Thoracic aorta (tissue), 2 donors: ENCODE data around the gene SLC24A1. TPM values are rescaled to one million over a fixed set of nuclear protein-coding genes. Genes with fewer than 3 reads are reported as not detected.

Experiments used
- ATAC-seq: fragments of 150-250 bp; one replicate; pipeline ENCODE4 v1.8.0; 2017; ENCODE audit warnings: low read depth; ENCODE audit not compliant: insufficient number of reproducible peaks, low FRiP score
- DNase-seq: peaks from one replicate; pipeline ENCODE4 v3.0.0-alpha.2; 2020; ENCODE audit warnings: low spot score
- H3K27ac ChIP-seq, 2 donors: fragments of 200-600 bp; sonication (generic); 1 replicate in 1 of 2; 2 replicates in 1 of 2; pipeline ENCODE4 v1.5.1; 2016; ENCODE audit warnings: mild to moderate bottlenecking in 2 of 2, moderate library complexity in 2 of 2
- H3K27me3 ChIP-seq: fragments of 200-600 bp; sonication (generic); replicated peaks from 2 replicates; pipeline ENCODE4 v1.6.0; 2016; ENCODE audit warnings: mild to moderate bottlenecking; ENCODE audit not compliant: insufficient read depth
- H3K36me3 ChIP-seq: fragments of 200-600 bp; sonication (generic); one replicate; pipeline ENCODE4 v1.5.1; 2016
- H3K4me1 ChIP-seq, 2 donors: fragments of 200-600 bp; sonication (generic); 1 replicate in 1 of 2; 2 replicates in 1 of 2; pipeline versions ENCODE4 v1.5.1 to v1.6.0; 2016; ENCODE audit warnings: low read depth in 2 of 2, mild to moderate bottlenecking in 1 of 2; ENCODE audit not compliant: control insufficient read depth in 1 of 2
- H3K4me3 ChIP-seq: fragments of 200-600 bp; sonication (generic); 2 replicates; pipeline ENCODE4 v1.5.1; 2016; ENCODE audit warnings: mild to moderate bottlenecking
- H3K9me3 ChIP-seq: fragments of 200-600 bp; sonication (generic); 2 replicates; pipeline ENCODE4 v1.5.1; 2016
- total RNA-seq, 2 donors: library from RNA; depleted of rRNA; stranded (reverse); fragments of >200 nt; gene quantifications; one replicate each; pipeline versions ENCODE4 v1.1.0 to v1.2.3, GENCODE V29; 2016
- TF ChIP-seq, protein P1 (sequence below): fragments of 200-600 bp; sonication (generic); IDR thresholded peaks from one replicate; pipeline ENCODE4 v1.5.1; 2019; ENCODE audit warnings: antibody characterized with exemption

The SLC24A1 gene
- total RNA-seq, 2 donors from 2014 or later = 6.1 to 7.3 TPM

DNA sequence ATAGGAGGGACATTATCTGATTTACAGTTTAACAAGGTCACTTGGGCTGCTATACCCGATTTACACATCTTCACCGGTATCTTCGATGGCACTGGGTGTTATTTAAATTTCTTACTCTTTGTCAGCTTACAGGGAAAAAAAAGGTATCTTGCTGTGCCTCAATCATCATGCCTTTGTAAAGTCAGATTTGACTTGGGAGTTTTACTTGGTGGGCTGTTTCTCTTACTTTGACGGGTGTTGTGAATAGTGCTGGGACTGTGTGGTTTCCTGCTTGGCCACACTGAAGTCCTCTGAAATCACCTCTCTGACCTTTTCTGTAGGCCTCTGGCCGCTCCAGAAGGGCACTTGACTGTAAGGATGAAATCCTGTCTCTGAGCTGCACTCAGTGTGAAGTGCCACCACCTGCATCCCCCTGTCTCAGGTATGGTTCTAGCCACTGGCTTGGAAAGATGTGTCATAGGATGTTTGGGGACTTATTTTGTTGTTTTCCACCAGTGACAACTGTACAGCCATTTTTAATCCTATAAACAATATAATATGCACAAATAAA is 3.1 kb upstream of the SLC24A1 start:
- H3K4me3 ChIP-seq = no peak overlapping the region
- no peak for ATAC-seq

DNA sequence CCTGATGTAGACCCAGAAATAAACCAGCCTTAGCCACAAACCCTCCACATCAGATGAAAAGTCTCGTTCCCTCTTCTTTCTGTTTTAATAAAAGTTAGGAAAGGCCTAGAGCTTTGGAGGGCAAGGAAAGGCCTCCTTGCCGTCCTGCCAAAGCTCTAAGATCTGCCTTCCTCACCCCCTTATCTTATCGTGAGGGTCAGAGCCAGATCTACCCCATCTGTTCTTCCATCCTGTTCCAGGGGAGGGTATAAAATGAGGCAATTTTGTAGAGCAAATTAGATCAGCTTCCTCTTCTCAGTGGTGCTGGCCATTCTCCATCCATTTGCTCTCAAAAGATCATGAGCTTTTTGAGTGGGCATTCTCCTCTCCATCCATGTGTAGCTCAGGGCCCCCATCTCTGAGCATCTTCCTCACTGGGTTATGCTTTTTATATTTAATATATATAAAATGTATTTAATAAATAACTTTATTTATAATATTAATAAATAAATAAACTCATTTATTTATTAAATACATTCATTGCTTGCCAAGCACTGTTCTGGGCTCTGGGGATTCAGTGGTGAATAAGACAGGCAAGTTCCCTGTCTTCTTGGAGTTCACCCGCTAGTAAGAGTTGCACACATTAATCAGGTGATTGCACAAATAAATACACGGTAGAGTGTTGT is 2.0 kb upstream of the SLC24A1 start:
- TF ChIP-seq, protein P1, sequence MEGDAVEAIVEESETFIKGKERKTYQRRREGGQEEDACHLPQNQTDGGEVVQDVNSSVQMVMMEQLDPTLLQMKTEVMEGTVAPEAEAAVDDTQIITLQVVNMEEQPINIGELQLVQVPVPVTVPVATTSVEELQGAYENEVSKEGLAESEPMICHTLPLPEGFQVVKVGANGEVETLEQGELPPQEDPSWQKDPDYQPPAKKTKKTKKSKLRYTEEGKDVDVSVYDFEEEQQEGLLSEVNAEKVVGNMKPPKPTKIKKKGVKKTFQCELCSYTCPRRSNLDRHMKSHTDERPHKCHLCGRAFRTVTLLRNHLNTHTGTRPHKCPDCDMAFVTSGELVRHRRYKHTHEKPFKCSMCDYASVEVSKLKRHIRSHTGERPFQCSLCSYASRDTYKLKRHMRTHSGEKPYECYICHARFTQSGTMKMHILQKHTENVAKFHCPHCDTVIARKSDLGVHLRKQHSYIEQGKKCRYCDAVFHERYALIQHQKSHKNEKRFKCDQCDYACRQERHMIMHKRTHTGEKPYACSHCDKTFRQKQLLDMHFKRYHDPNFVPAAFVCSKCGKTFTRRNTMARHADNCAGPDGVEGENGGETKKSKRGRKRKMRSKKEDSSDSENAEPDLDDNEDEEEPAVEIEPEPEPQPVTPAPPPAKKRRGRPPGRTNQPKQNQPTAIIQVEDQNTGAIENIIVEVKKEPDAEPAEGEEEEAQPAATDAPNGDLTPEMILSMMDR = no peak
- no peaks in the 10 kb centered on the region for H3K27me3 ChIP-seq
- no peak for ATAC-seq

More for the DNA sequence above, 3.1 kb upstream of the SLC24A1 start:
- H3K9me3 ChIP-seq = no peaks in the 10 kb centered on the region
- DNase-seq = no peak
- no peak overlapping the region for H3K27ac ChIP-seq
- H3K27me3 ChIP-seq = no peaks in the 10 kb centered on the region
- TF ChIP-seq, protein P1 = no peak
- H3K36me3 ChIP-seq = no peaks in the 10 kb centered on the region
- H3K4me1 ChIP-seq = no peaks in the 10 kb centered on the region

DNA sequence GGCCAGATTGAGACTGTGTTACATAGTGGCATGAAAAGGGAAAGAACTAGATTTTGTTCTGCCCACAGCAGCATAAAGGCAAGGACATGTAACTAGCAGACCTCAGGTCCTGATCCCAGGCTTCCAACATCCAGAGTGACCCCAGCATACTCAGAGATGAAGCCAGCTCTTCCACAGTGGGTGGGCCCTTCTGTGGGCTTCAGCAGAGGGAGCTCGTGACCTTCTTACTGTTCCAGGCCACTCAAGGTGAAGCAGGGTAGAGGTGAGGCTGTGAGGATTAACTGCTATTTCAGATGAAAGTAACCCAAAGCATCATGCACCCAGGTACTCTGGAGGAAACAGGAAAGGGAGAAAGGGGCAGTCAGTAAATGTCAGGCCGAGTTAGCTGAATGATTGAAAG is 905 bp upstream of the SLC24A1 start:
- ATAC-seq = no peak

More for the DNA sequence above, 2.0 kb upstream of the SLC24A1 start:
- Histone ChIP-seq H3K27ac (no peak overlapping the region), H3K36me3 (no peaks in the 10 kb centered on the region), H3K9me3 (no peaks in the 10 kb centered on the region), H3K4me1 (no peaks in the 10 kb centered on the region), H3K4me3 (no peak overlapping the region)
- DNase-seq = no peak

DNA sequence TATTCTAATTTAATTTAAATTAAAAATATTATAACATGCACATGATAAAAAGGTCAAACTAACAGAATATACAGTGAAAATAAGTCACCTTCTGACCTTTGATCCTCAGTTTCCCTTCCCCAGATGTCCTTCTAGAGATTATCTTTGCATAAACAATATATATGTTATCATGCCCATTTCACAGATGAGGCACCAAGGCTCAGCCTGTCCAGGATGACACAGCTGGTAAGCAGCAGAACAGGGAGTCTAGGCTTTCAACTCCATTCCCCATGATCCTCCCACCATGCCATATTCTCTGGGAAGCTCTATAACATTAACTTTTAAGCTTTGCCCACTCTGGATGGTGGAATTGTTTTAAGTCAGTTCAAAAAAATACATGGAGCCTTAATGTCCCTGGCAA is 1.4 kb downstream of the SLC24A1 start:
- no peaks in the 10 kb centered on the region for H3K36me3 ChIP-seq
- TF ChIP-seq, protein P1 = no peak

More for the DNA sequence above, 905 bp upstream of the SLC24A1 start:
- Histone ChIP-seq H3K4me3 (no peak overlapping the region), H3K36me3 (no peaks in the 10 kb centered on the region), H3K9me3 (no peaks in the 10 kb centered on the region), H3K27me3 (no peaks in the 10 kb centered on the region), H3K4me1 (no peaks in the 10 kb centered on the region), H3K27ac (no peak overlapping the region)
- no peak for DNase-seq
- TF ChIP-seq, protein P1 = no peak

DNA sequence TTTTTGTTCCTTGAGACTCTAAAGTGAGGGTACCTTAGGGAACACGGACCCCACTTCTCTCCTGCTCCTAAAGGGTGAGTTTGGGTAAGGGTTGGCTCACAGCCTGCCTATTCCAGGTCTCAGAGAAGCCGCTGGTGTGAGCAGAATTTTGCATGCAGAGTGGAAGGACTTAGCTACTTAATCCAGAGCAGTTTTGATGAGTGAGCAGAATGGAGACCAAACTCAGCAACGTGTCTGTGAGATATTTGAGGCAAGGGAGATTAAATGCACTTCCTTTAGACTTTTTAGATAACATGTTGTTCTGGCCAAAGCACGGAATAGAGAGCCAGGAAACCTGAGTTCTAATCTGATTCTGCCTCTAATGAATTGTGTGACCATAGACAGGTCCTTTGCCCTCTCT is 5.1 kb downstream of the SLC24A1 start:
- DNase-seq = no peak
- Histone ChIP-seq H3K27ac (no peak overlapping the region), H3K9me3 (no peaks in the 10 kb centered on the region), H3K36me3 (no peaks in the 10 kb centered on the region), H3K4me1 (no peaks in the 10 kb centered on the region), H3K4me3 (no peak overlapping the region), H3K27me3 (no peaks in the 10 kb centered on the region)
- ATAC-seq = no peak
- TF ChIP-seq, protein P1 = no peak

More for the DNA sequence above, 1.4 kb downstream of the SLC24A1 start:
- no peak overlapping the region for H3K27ac ChIP-seq
- no peaks in the 10 kb centered on the region for H3K9me3 ChIP-seq
- no peak overlapping the region for H3K4me3 ChIP-seq
- no peak for ATAC-seq
- no peaks in the 10 kb centered on the region for H3K4me1 ChIP-seq
- no peak for DNase-seq
- H3K27me3 ChIP-seq = no peaks in the 10 kb centered on the region
